ENCODE data around the gene ZNF407.

- no peak for TF ChIP-seq CTCF (IDR thresholded peaks at IDR 0.05 in 2 of 3, conservative IDR thresholded peaks at IDR 0.05 in 1 of 3; ENCODE audit: borderline replicate concordance in 1 of 3, insufficient read depth in 1 of 3, low read depth in 2 of 3, low read length in 2 of 3)
- TF ChIP-seq POLR2AphosphoS5 (IDR thresholded peaks at IDR 0.05; ENCODE audit: low read depth, low read length): no peak
These were observed 503.4 kb downstream of the ZNF407 start for GRCh38 chr18:75100832-75101630.
